GM19351 (cell line): ENCODE results near the gene PLCXD1.
"Not testable (repeated sequence)": the region's sequence is repeated elsewhere in the genome, so short reads cannot be mapped to it uniquely, and the experiment has no call there.

ENCODE experiments used
- ATAC-seq: cut with Tn5 transposase; IDR thresholded peaks from one replicate; pipeline ENCODE4 v1.9.1; 2021; ENCODE audit warnings: mild to moderate bottlenecking, moderate library complexity; ENCODE audit not compliant: unreplicated experiment

PLCXD1 gene

GRCh38 chrX:262381-262909, 18.7 kb upstream of the PLCXD1 start:
- ATAC-seq, result no peak

- ATAC-seq, result not testable (repeated sequence)
Observed at GRCh38 chrX:264006-264405, 17.2 kb upstream of the PLCXD1 start.

- ATAC-seq, result no peak
Observed at GRCh38 chrX:264634-265455, 16.3 kb upstream of the PLCXD1 start.

GRCh38 chrX:265502-265901, 15.7 kb upstream of the PLCXD1 start:
- ATAC-seq, result no peak

- no peak for ATAC-seq
Observed at GRCh38 chrX:267771-268261, 13.4 kb upstream of the PLCXD1 start.

- ATAC-seq, result no peak
Observed at GRCh38 chrX:270848-271367, 10.3 kb upstream of the PLCXD1 start.

GRCh38 chrX:274904-275475, 6.2 kb upstream of the PLCXD1 start:
- ATAC-seq, result no peak

GRCh38 chrX:275476-275966, 5.7 kb upstream of the PLCXD1 start:
- peak; percentile 19 for ATAC-seq

GRCh38 chrX:275967-276580, 5.1 kb upstream of the PLCXD1 start:
- peak; percentile 78 for ATAC-seq

GRCh38 chrX:276581-277201, 4.5 kb upstream of the PLCXD1 start:
- ATAC-seq, result peak; percentile 31

GRCh38 chrX:279757-280604, 1.2 kb upstream of the PLCXD1 start:
- ATAC-seq, result not testable (repeated sequence)

GRCh38 chrX:280722-281121, 459 bp upstream of the PLCXD1 start:
- not testable (repeated sequence) for ATAC-seq

- not testable (repeated sequence) for ATAC-seq
Observed at GRCh38 chrX:282000-282681, 960 bp downstream of the PLCXD1 start.

- peak; percentile 100 for ATAC-seq
Observed at GRCh38 chrX:283115-283845, 2.1 kb downstream of the PLCXD1 start.

GRCh38 chrX:285076-285677, 4.0 kb downstream of the PLCXD1 start:
- no peak for ATAC-seq

- ATAC-seq, result no peak
Observed at GRCh38 chrX:287670-288069, 6.5 kb downstream of the PLCXD1 start.

GRCh38 chrX:288561-288991, 7.4 kb downstream of the PLCXD1 start:
- no peak for ATAC-seq
